ENCODE results near the gene MRPL42. TPM values are rescaled to one million over a fixed set of nuclear protein-coding genes. Genes with fewer than 3 reads are reported as not detected.

Gene MRPL42
- total RNA-seq, 4 donors from 2014 or later: 15.6 to 66.4 (median 27.2) TPM

GRCh38 chr12:93536766-93537488, 69.6 kb downstream of the MRPL42 start:
- TF ChIP-seq, protein P1, sequence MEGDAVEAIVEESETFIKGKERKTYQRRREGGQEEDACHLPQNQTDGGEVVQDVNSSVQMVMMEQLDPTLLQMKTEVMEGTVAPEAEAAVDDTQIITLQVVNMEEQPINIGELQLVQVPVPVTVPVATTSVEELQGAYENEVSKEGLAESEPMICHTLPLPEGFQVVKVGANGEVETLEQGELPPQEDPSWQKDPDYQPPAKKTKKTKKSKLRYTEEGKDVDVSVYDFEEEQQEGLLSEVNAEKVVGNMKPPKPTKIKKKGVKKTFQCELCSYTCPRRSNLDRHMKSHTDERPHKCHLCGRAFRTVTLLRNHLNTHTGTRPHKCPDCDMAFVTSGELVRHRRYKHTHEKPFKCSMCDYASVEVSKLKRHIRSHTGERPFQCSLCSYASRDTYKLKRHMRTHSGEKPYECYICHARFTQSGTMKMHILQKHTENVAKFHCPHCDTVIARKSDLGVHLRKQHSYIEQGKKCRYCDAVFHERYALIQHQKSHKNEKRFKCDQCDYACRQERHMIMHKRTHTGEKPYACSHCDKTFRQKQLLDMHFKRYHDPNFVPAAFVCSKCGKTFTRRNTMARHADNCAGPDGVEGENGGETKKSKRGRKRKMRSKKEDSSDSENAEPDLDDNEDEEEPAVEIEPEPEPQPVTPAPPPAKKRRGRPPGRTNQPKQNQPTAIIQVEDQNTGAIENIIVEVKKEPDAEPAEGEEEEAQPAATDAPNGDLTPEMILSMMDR (IDR thresholded peaks at IDR 0.05; ENCODE audit: low read depth): no peak

GRCh38 chr12:93537769-93538168, 70.5 kb downstream of the MRPL42 start:
- TF ChIP-seq, protein P1 (IDR thresholded peaks at IDR 0.05; ENCODE audit: low read depth): no peak

DNA sequence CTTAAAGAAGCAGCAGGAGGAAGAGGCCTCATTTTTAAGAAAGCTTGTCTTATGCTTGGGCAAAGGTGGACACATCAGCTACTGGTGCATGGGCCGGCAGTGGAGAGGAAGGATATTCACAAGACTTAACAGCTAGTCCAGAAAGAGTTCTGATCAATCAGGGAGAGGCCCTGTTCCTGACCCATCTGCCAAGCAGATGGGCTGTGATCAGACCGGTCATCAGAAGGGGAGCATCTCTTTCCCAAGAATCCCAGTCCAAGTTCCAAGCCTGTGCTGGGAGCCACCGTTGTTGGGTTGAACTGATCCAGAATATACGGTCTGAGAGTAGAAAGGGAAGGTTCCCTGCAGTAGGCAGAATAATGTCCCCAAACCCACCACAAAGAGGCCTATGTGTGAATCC, 72.5 kb downstream of the MRPL42 start:
- TF ChIP-seq, protein P1 (IDR thresholded peaks at IDR 0.05; ENCODE audit: low read depth): no peak

DNA sequence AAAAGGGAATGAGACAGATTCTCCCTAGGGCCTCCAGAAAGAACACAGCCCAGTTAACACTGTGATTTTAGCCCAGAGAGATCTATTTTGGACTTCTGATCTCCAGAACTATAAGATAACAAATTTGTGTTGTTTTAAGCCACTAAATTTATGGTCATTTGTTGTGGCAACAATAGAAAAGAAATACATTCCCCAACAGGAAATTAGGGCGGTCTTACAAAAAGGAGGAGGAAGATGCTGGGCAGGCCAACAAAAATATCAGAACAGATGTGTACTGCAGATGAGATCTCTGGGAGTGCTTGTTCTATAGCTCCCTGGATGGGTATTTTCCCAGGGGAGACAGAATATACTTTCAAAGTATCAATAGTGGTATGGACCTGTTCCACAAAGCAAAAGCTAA, 73.2 kb downstream of the MRPL42 start:
- TF ChIP-seq, protein P1 (IDR thresholded peaks at IDR 0.05; ENCODE audit: low read depth): no peak

GRCh38 chr12:93541578-93542225, 74.4 kb downstream of the MRPL42 start:
- TF ChIP-seq, protein P1 (IDR thresholded peaks at IDR 0.05; ENCODE audit: low read depth): no peak

DNA sequence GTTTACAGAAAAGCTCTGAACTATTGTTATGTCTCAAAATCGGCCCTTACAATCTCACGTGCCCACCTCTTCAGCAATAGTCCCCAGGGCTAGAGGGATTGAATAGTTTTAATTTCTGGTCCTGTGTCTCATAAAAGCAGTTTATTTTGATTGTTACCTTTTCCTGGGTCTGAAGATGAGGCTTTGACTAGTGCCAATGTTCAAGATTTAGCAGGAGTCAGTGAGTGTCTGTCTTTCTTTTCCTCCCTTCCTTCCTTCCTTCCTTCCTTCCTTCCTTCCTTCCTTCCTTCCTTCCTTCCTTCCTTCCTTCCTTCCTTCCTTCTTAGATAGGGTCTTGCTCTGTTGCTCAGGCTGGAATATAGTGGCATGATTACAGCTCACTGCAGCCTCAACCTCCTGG, 80.5 kb downstream of the MRPL42 start:
- TF ChIP-seq, protein P1 (IDR thresholded peaks at IDR 0.05; ENCODE audit: low read depth): no peak

GRCh38 chr12:93549174-93549573, 81.9 kb downstream of the MRPL42 start:
- TF ChIP-seq, protein P1 (IDR thresholded peaks at IDR 0.05; ENCODE audit: low read depth): no peak
